SK-N-SH treated with all-trans-retinoic acid at 6 μM for 48 hours (cell line): ENCODE data around the gene CELF1.

Experiments used
- ATAC-seq: fragments of 200-7000 bp; cut with Tn5 transposase; 3 replicates; pipeline ENCODE4 v1.9.1; 2020; ENCODE audit warnings: mild to moderate bottlenecking, moderate library complexity
- ARNTL ChIP-seq: fragments of 450-650 bp; formaldehyde crosslinking; IDR thresholded peaks from 2 replicates; pipeline ENCODE4 v1.5.0; 2020; ENCODE audit warnings: low read depth, mild to moderate bottlenecking, moderate library complexity, borderline replicate concordance
- BACH2 ChIP-seq: fragments of 250-450 bp; sonication (Bioruptor Pico); IDR thresholded peaks from 2 replicates; pipeline ENCODE4 v1.9.0; 2021; ENCODE audit warnings: mild to moderate bottlenecking, borderline replicate concordance
- CSDC2 ChIP-seq: fragments of 250-450 bp; sonication (Bioruptor Pico); IDR thresholded peaks from 2 replicates; pipeline ENCODE4 v1.5.0; 2020; ENCODE audit warnings: mild to moderate bottlenecking, moderate library complexity
- CSRNP3 ChIP-seq: fragments of 250-450 bp; sonication (Bioruptor Pico); IDR thresholded peaks from 2 replicates; pipeline ENCODE4 v1.5.1; 2021; ENCODE audit warnings: mild to moderate bottlenecking, moderate library complexity
- ESRRG ChIP-seq: fragments of 250-450 bp; sonication (Bioruptor Pico); IDR thresholded peaks from 2 replicates; pipeline ENCODE4 v1.6.1; 2021; ENCODE audit warnings: mild to moderate bottlenecking
- GLIS3 ChIP-seq: fragments of 250-450 bp; sonication (Bioruptor Pico); IDR thresholded peaks from 2 replicates; pipeline ENCODE4 v1.5.0; 2020; ENCODE audit warnings: mild to moderate bottlenecking, moderate library complexity
- ISL1 ChIP-seq: fragments of 250-450 bp; sonication (Bioruptor Pico); IDR thresholded peaks from 2 replicates; pipeline ENCODE4 v2.1.2; 2022; ENCODE audit warnings: mild to moderate bottlenecking, moderate library complexity
- OSR1 ChIP-seq: fragments of 250-450 bp; sonication (Bioruptor Pico); IDR thresholded peaks from 2 replicates; pipeline ENCODE4 v1.8.0; 2022; ENCODE audit warnings: moderate library complexity, mild to moderate bottlenecking, inconsistent platforms
- POU6F1 ChIP-seq: fragments of 250-450 bp; sonication (Bioruptor Pico); IDR thresholded peaks from 2 replicates; pipeline ENCODE4 v1.8.0; 2021; ENCODE audit warnings: low read depth, mild to moderate bottlenecking, moderate library complexity, borderline replicate concordance
- PPARA ChIP-seq: fragments of 250-450 bp; sonication (Bioruptor Pico); IDR thresholded peaks from 2 replicates; pipeline ENCODE4 v1.5.0; 2020; ENCODE audit warnings: mild to moderate bottlenecking, borderline replicate concordance
- RARB ChIP-seq: fragments of 250-450 bp; sonication (Bioruptor Pico); IDR thresholded peaks from 2 replicates; pipeline ENCODE4 v1.8.0; 2021; ENCODE audit warnings: mild to moderate bottlenecking, moderate library complexity
- SNAI2 ChIP-seq: fragments of 250-450 bp; sonication (Bioruptor Pico); IDR thresholded peaks from 2 replicates; pipeline ENCODE4 v1.5.0; 2020; ENCODE audit warnings: mild to moderate bottlenecking, moderate library complexity
- TCF4 ChIP-seq: fragments of 250-450 bp; sonication (Bioruptor Pico); IDR thresholded peaks from 2 replicates; pipeline ENCODE4 v1.8.0; 2021; ENCODE audit warnings: mild to moderate bottlenecking, moderate library complexity, borderline replicate concordance
- TOX ChIP-seq: fragments of 250-450 bp; sonication (Bioruptor Pico); IDR thresholded peaks from 2 replicates; pipeline ENCODE4 v1.8.0; 2021; ENCODE audit warnings: mild to moderate bottlenecking, moderate library complexity, borderline replicate concordance
- TSHZ2 ChIP-seq: fragments of 250-450 bp; sonication (Bioruptor Pico); IDR thresholded peaks from 2 replicates; pipeline ENCODE4 v1.5.0; 2020; ENCODE audit warnings: mild to moderate bottlenecking, moderate library complexity
- ZC3H10 ChIP-seq: fragments of 250-450 bp; sonication (Bioruptor Pico); IDR thresholded peaks from 2 replicates; pipeline ENCODE4 v1.5.1; 2021; ENCODE audit warnings: mild to moderate bottlenecking, moderate library complexity
- ZFP3 ChIP-seq: fragments of 250-450 bp; sonication (Bioruptor Pico); IDR thresholded peaks from 2 replicates; pipeline ENCODE4 v1.5.0; 2020; ENCODE audit warnings: mild to moderate bottlenecking, moderate library complexity
- ZFP30 ChIP-seq: fragments of 450-650 bp; formaldehyde crosslinking; IDR thresholded peaks from 2 replicates; pipeline ENCODE4 v1.5.0; 2022; ENCODE audit warnings: mild to moderate bottlenecking, moderate library complexity
- ZNF565 ChIP-seq: fragments of 450-650 bp; formaldehyde crosslinking; conservative IDR thresholded peaks from 2 replicates; pipeline ENCODE4 v1.5.0; 2020; ENCODE audit warnings: low read depth, mild to moderate bottlenecking, moderate library complexity
- ZNF70 ChIP-seq: fragments of 450-650 bp; formaldehyde crosslinking; IDR thresholded peaks from 2 replicates; pipeline ENCODE4 v1.5.0; 2020; ENCODE audit warnings: mild to moderate bottlenecking, moderate library complexity
- ZNF8 ChIP-seq: fragments of 450-650 bp; formaldehyde crosslinking; IDR thresholded peaks from 2 replicates; pipeline ENCODE4 v1.5.0; 2020; ENCODE audit warnings: mild to moderate bottlenecking, moderate library complexity
- TF ChIP-seq, protein P1 (sequence below): fragments of 250-450 bp; sonication (Bioruptor Pico); IDR thresholded peaks from 2 replicates; pipeline ENCODE4 v1.8.0; 2020; ENCODE audit warnings: mild to moderate bottlenecking, moderate library complexity, borderline replicate concordance
- TF ChIP-seq, protein P2 (sequence below): fragments of 250-450 bp; sonication (Bioruptor Pico); IDR thresholded peaks from 2 replicates; pipeline ENCODE4 v1.5.1; 2020; ENCODE audit warnings: low read depth, mild to moderate bottlenecking, moderate library complexity

The CELF1 gene

DNA sequence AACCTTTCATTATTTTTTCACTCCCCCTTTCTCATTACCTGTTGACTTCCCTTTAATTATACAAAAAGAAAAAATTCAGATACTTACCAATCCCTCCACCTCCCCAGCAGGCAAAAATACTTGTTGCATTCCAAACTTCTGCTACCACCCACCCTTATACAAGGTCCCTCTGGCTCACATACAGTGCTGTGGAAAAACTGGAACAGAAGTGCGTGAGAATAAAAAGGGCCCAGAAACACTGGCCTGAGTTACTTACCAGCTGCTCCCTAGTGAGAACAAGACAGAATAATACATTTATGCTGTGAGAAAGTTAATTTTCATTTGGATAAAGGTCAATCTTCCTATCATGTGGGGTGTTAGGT lies 57.1 kb downstream of the CELF1 start:
- ATAC-seq: no peak
- TF ChIP-seq ZFP3 (CRISPR knock-in tag): no peak
- no peak for TF ChIP-seq TOX (CRISPR knock-in tag)
- TF ChIP-seq, protein P1, sequence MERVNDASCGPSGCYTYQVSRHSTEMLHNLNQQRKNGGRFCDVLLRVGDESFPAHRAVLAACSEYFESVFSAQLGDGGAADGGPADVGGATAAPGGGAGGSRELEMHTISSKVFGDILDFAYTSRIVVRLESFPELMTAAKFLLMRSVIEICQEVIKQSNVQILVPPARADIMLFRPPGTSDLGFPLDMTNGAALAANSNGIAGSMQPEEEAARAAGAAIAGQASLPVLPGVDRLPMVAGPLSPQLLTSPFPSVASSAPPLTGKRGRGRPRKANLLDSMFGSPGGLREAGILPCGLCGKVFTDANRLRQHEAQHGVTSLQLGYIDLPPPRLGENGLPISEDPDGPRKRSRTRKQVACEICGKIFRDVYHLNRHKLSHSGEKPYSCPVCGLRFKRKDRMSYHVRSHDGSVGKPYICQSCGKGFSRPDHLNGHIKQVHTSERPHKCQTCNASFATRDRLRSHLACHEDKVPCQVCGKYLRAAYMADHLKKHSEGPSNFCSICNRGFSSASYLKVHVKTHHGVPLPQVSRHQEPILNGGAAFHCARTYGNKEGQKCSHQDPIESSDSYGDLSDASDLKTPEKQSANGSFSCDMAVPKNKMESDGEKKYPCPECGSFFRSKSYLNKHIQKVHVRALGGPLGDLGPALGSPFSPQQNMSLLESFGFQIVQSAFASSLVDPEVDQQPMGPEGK (CRISPR knock-in tag): no peak
- no peak for TF ChIP-seq CSRNP3 (CRISPR knock-in tag)
- TF ChIP-seq SNAI2 (CRISPR knock-in tag): no peak
- no peak for TF ChIP-seq ZFP30 (CRISPR knock-in tag)

DNA sequence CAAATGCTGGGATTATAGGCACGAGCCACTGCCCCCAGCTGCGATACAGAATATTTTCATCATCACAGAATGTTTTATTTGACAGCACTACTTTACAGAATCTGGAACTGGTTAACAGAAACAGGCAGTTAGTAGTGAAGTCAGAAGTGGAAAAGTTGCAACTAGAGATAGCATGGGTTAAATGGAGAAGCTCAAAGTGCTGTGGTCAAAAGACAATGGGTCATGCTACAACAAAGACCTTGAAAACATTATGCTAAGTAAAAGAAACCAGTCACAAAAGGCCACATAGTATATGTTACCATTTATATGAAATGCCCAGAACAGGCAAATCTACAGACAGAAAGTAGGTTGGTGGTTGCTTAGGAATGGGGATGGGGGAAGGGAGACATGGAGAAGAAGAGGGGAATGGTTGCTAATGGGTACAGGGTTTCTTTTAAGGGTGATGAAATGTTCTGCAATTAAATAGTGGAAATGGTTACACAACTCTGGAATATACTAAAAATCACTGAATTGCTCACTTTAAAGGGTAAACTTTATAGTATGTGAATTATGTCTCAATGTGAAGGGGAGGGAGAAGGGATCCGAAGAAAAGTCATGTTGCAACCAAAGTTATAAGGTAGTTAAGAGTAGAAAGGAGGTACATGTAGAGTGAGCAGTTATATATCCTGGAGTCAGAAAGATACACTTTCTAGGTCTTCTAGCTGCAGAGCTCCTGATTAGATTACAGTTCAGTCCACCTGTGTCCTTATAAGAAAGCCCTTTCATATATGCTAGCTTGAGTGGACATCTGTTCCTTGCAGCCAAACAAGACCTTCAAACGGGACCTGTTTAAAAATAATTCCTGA lies 57.7 kb downstream of the CELF1 start:
- no peak for ATAC-seq
- TF ChIP-seq, protein P1 (CRISPR knock-in tag): no peak
- TF ChIP-seq TOX (CRISPR knock-in tag) (no peak), OSR1 (no peak), ZNF70 (no peak), ZNF565 (CRISPR knock-in tag) (no peak), ZNF8 (CRISPR knock-in tag) (no peak), ARNTL (CRISPR knock-in tag) (no peak), CSRNP3 (CRISPR knock-in tag) (no peak), ZFP3 (CRISPR knock-in tag) (no peak), ZC3H10 (CRISPR knock-in tag) (no peak), TCF4 (CRISPR knock-in tag) (no peak), PPARA (CRISPR knock-in tag) (no peak), GLIS3 (no peak), ZFP30 (CRISPR knock-in tag) (no peak), CSDC2 (CRISPR knock-in tag) (no peak), ISL1 (CRISPR knock-in tag) (no peak)
- TF ChIP-seq, all 23 proteins: peak for 0

DNA sequence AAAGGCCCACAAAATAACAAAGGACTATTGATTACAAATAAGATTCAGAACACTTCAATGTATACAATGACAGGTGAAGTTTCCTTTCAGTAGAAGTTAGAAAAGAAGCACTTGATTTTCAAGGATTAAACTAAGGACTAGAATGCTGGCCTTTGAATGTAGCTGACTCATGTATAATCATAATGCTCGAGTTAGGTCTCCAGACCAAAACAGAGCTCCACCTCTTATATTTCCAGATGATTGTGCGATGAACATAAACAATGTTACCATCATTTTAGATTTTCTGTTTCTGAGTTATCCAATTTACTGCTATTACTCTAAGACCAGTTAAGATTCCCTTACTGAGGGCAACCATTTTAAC lies 63.6 kb downstream of the CELF1 start:
- peak; percentile 44; the same call in 2 of the 3 replicates for ATAC-seq
- TF ChIP-seq RARB (no peak), ZNF70 (no peak), TSHZ2 (no peak), TCF4 (CRISPR knock-in tag) (no peak), ISL1 (CRISPR knock-in tag) (no peak), TOX (CRISPR knock-in tag) (no peak), CSDC2 (CRISPR knock-in tag) (no peak), OSR1 (no peak), BACH2 (CRISPR knock-in tag) (no peak), ESRRG (no peak), GLIS3 (no peak), ZC3H10 (CRISPR knock-in tag) (no peak), POU6F1 (CRISPR knock-in tag) (no peak), SNAI2 (CRISPR knock-in tag) (no peak), ZFP3 (CRISPR knock-in tag) (no peak)
- TF ChIP-seq, protein P2, sequence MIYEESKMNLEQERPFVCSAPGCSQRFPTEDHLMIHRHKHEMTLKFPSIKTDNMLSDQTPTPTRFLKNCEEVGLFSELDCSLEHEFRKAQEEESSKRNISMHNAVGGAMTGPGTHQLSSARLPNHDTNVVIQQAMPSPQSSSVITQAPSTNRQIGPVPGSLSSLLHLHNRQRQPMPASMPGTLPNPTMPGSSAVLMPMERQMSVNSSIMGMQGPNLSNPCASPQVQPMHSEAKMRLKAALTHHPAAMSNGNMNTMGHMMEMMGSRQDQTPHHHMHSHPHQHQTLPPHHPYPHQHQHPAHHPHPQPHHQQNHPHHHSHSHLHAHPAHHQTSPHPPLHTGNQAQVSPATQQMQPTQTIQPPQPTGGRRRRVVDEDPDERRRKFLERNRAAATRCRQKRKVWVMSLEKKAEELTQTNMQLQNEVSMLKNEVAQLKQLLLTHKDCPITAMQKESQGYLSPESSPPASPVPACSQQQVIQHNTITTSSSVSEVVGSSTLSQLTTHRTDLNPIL (CRISPR knock-in tag): no peak
